A549 (cell line): ENCODE measurements around the gene PDIK1L. TPM values are rescaled to one million over a fixed set of nuclear protein-coding genes. Genes with fewer than 3 reads are reported as not detected.
"Not testable (repeated sequence)": the region's sequence is repeated elsewhere in the genome, so short reads cannot be mapped to it uniquely, and the experiment has no call there.

Experiments used
- ATAC-seq, 2 experiments: fragments of 200-7000 bp in 1 of 2; fragments of >200 bp in 1 of 2; cut with Nextera tagmentation in 1 of 2; cut with Tn5 transposase in 1 of 2; 3 replicates each; pipeline versions ENCODE4 v1.8.0 to v1.9.1; 2018 to 2020; ENCODE audit warnings: mild to moderate bottlenecking in 1 of 2, moderate library complexity in 1 of 2
- CTCF ChIA-PET: fragments of 300-600 bp; sonication (Branson Sonifier 250); formaldehyde crosslinking; extraction: SDS; loops from one replicate; lab custom pipeline; 2021; ENCODE audit warnings: antibody characterized with exemption, inconsistent platforms; lab: Yijun Ruan, JAX
- POLR2A ChIA-PET: fragments of 350-600 bp; formaldehyde crosslinking; extraction: SDS; loops from one replicate; lab custom pipeline; 2021; ENCODE audit warnings: antibody characterized with exemption, inconsistent platforms; lab: Yijun Ruan, JAX
- DNase-seq, 2 experiments: peaks; one replicate each; pipeline versions ENCODE4 v3.0.0 to v3.0.0-alpha.2; 2011 to 2016; ENCODE audit warnings: low read depth in 1 of 2, low spot score in 1 of 2
- FAIRE-seq: peaks from 2 replicates; lab custom pipeline; 2011; peaks lifted over from hg19 to GRCh38; lab: Jason Lieb, UNC
- H3K27ac ChIP-seq, 2 experiments: fragments of >200 bp; sonication (Bioruptor Twin); formaldehyde crosslinking; 3 replicates each; pipeline ENCODE4 v1.5.1; 2016 to 2017
- H3K4me1 ChIP-seq: fragments of >200 bp; sonication (Bioruptor Twin); formaldehyde crosslinking; 3 replicates; pipeline ENCODE4 v1.6.1; 2016
- H3K4me2 ChIP-seq: fragments of >200 bp; sonication (Bioruptor Twin); formaldehyde crosslinking; 3 replicates; pipeline ENCODE4 v1.6.1; 2016
- H3K4me3 ChIP-seq: fragments of >200 bp; sonication (Bioruptor Twin); formaldehyde crosslinking; 3 replicates; pipeline ENCODE4 v1.5.1; 2016
- H3K9me3 ChIP-seq: fragments of >200 bp; sonication (Bioruptor Twin); formaldehyde crosslinking; 3 replicates; pipeline ENCODE4 v1.6.1; 2016
- CBX8 ChIP-seq: fragments of 200-600 bp; sonication (generic); IDR thresholded peaks from 2 replicates; pipeline ENCODE4 v1.6.1; 2016
- EP300 ChIP-seq, 2 experiments: fragments of >200 bp; sonication (Bioruptor Twin); formaldehyde crosslinking; IDR thresholded peaks; 2 replicates in 1 of 2; 3 replicates in 1 of 2; pipeline ENCODE4 v1.6.1; 2016 to 2017
- ESRRA ChIP-seq: fragments of 150-350 bp; IDR thresholded peaks from 2 replicates; pipeline ENCODE4 v1.6.1; 2014; ENCODE audit warnings: mild to moderate bottlenecking, low read length, borderline replicate concordance
- FOSB ChIP-seq: fragments of 250-450 bp; sonication (Bioruptor Pico); IDR thresholded peaks from 2 replicates; pipeline ENCODE4 v1.5.0; 2020; ENCODE audit warnings: mild to moderate bottlenecking, moderate library complexity
- HEYL ChIP-seq: fragments of 250-450 bp; sonication (Bioruptor Pico); IDR thresholded peaks from 2 replicates; pipeline ENCODE4 v1.8.0; 2021; ENCODE audit warnings: mild to moderate bottlenecking, moderate library complexity
- HOXA7 ChIP-seq: fragments of 250-450 bp; sonication (Bioruptor Pico); IDR thresholded peaks from 2 replicates; pipeline ENCODE4 v1.5.0; 2020; ENCODE audit warnings: mild to moderate bottlenecking, moderate library complexity
- HOXB13 ChIP-seq: fragments of 250-450 bp; sonication (Bioruptor Pico); IDR thresholded peaks from 2 replicates; pipeline ENCODE4 v1.5.0; 2020; ENCODE audit warnings: low read depth, mild to moderate bottlenecking, moderate library complexity
- KDM5A ChIP-seq: fragments of 200-600 bp; sonication (generic); IDR thresholded peaks from 2 replicates; pipeline ENCODE4 v1.6.1; 2016; ENCODE audit warnings: antibody characterized with exemption, mild to moderate bottlenecking
- MAFK ChIP-seq: fragments of 450-650 bp; IDR thresholded peaks from 2 replicates; pipeline ENCODE4 v1.6.1; 2014; ENCODE audit not compliant: partially characterized antibody
- MAZ ChIP-seq: fragments of 150-350 bp; IDR thresholded peaks from 2 replicates; pipeline ENCODE4 v1.6.1; 2014; ENCODE audit warnings: antibody characterized with exemption, low read depth, low read length, borderline replicate concordance
- RARB ChIP-seq: fragments of 250-450 bp; sonication (Bioruptor Pico); IDR thresholded peaks from 2 replicates; pipeline ENCODE4 v1.8.0; 2021; ENCODE audit warnings: mild to moderate bottlenecking, moderate library complexity
- SMC3 ChIP-seq: fragments of >200 bp; sonication (Bioruptor Twin); formaldehyde crosslinking; IDR thresholded peaks from 3 replicates; pipeline ENCODE4 v1.6.1; 2018; ENCODE audit warnings: inconsistent platforms
- ZFP36 ChIP-seq: fragments of 450-650 bp; IDR thresholded peaks from 2 replicates; pipeline ENCODE4 v1.6.1; 2014; ENCODE audit warnings: borderline replicate concordance; ENCODE audit not compliant: partially characterized antibody
- ZNF302 ChIP-seq: fragments of 250-450 bp; sonication (Bioruptor Pico); IDR thresholded peaks from 2 replicates; pipeline ENCODE4 v1.9.0; 2021; ENCODE audit warnings: inconsistent platforms, mild to moderate bottlenecking, moderate library complexity
- WGBS: methylation state at CpG from one replicate; pipeline ENCODE4 v1.1.6; 2017; ENCODE audit errors: missing lambda C conversion rate; 5-methylcytosine and 5-hydroxymethylcytosine counted together
- polyA plus RNA-seq, 4 experiments: library from polyadenylated mRNA; depleted of rRNA in 3 of 4; stranded (reverse); fragments of >200 nt; fragmentation: RNase III in 1 of 4; extraction: RNeasy Plus Mini Kit Qiagen cat#74134 plus additional on column Dnase treatment in 1 of 4; gene quantifications; 2 replicates in 3 of 4; 3 replicates in 1 of 4; pipeline ENCODE4 v1.2.3, GENCODE V29; 2011 to 2017
- TF ChIP-seq, protein P1 (sequence below): fragments of 200-600 bp; sonication (generic); IDR thresholded peaks from 2 replicates; pipeline ENCODE4 v1.6.1; 2016; ENCODE audit warnings: antibody characterized with exemption, mild to moderate bottlenecking, moderate library complexity
- TF ChIP-seq, protein P2 (sequence below): fragments of >200 bp; sonication (Bioruptor Twin); formaldehyde crosslinking; IDR thresholded peaks from 3 replicates; pipeline ENCODE4 v1.6.1; 2016
- TF ChIP-seq, protein P3 (sequence below): IDR thresholded peaks from 2 replicates; pipeline ENCODE4 v1.6.1; 2012
- TF ChIP-seq, protein P4 (sequence below): fragments of 250-450 bp; sonication (Bioruptor Pico); IDR thresholded peaks from 2 replicates; pipeline ENCODE4 v1.5.0; 2020; ENCODE audit warnings: low read depth, mild to moderate bottlenecking, moderate library complexity

PDIK1L gene
- polyA plus RNA-seq, 2 of the 4 experiments (the other 2 are of a cell fraction) = 2.3 to 4.3 TPM

DNA sequence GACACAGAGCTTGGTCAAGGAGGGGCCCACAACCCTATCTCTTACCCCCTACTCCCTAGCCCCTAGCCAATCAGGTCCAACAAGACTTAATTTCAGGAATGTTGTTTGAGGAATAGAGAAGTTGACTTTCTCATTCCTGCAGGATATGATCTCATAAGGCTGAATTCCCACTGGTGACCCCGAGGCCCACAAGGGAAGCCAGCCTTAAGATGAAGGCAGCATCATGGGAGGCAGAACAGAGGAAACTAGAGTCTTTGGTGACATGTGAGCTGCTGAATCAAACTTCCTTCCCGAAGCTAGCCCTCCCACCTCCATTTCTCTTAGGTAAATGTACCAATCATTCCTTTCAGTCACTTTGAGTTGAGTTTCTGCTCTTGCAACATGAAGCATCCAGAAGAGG lies 9.1 kb upstream of the PDIK1L start (continued):
- TF ChIP-seq, protein P1, sequence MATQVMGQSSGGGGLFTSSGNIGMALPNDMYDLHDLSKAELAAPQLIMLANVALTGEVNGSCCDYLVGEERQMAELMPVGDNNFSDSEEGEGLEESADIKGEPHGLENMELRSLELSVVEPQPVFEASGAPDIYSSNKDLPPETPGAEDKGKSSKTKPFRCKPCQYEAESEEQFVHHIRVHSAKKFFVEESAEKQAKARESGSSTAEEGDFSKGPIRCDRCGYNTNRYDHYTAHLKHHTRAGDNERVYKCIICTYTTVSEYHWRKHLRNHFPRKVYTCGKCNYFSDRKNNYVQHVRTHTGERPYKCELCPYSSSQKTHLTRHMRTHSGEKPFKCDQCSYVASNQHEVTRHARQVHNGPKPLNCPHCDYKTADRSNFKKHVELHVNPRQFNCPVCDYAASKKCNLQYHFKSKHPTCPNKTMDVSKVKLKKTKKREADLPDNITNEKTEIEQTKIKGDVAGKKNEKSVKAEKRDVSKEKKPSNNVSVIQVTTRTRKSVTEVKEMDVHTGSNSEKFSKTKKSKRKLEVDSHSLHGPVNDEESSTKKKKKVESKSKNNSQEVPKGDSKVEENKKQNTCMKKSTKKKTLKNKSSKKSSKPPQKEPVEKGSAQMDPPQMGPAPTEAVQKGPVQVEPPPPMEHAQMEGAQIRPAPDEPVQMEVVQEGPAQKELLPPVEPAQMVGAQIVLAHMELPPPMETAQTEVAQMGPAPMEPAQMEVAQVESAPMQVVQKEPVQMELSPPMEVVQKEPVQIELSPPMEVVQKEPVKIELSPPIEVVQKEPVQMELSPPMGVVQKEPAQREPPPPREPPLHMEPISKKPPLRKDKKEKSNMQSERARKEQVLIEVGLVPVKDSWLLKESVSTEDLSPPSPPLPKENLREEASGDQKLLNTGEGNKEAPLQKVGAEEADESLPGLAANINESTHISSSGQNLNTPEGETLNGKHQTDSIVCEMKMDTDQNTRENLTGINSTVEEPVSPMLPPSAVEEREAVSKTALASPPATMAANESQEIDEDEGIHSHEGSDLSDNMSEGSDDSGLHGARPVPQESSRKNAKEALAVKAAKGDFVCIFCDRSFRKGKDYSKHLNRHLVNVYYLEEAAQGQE = no peak
- TF ChIP-seq HEYL (CRISPR knock-in tag) (no peak), ESRRA (no peak), HOXB13 (CRISPR knock-in tag) (no peak), MAFK (no peak), RARB (CRISPR knock-in tag) (no peak), ZFP36 (no peak), EP300 (IDR thresholded peaks at IDR 0.05) (no peak)

DNA sequence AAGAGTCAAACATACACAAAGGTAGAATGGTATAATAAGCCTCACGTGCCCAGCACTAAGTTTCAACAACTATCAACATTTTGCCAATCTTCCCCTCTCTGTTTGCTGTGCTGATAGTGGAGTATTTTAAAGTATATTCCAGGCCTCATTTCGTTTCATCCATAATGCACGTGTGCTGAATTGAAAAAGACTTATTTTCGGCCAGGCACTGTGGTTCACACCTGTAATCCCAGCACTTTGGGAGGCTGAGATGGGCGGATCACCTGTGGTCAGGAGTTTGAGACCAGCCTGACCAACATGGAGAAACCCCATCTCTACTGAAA lies 6.4 kb upstream of the PDIK1L start:
- not testable (repeated sequence) for H3K4me1 ChIP-seq, ATAC-seq, H3K27ac ChIP-seq, DNase-seq, H3K4me2 ChIP-seq, FAIRE-seq, H3K4me3 ChIP-seq, H3K9me3 ChIP-seq
- ChIA-PET POLR2A (interaction anchor here (1.0 kb wide), 1 partner anchor 40 kb away, joined by 7 read pairs; no protein-coding TSS in a partner anchor), CTCF (interaction anchor here (0.7 to 9.5 kb wide), 14 partner anchors 9 to 286 kb away, joined by 3 to 143 read pairs (median 4); partner anchors contain the start of gene ZNF593OS)
- 36% methylated on average over 5 of the region's 5 CpGs for WGBS

DNA sequence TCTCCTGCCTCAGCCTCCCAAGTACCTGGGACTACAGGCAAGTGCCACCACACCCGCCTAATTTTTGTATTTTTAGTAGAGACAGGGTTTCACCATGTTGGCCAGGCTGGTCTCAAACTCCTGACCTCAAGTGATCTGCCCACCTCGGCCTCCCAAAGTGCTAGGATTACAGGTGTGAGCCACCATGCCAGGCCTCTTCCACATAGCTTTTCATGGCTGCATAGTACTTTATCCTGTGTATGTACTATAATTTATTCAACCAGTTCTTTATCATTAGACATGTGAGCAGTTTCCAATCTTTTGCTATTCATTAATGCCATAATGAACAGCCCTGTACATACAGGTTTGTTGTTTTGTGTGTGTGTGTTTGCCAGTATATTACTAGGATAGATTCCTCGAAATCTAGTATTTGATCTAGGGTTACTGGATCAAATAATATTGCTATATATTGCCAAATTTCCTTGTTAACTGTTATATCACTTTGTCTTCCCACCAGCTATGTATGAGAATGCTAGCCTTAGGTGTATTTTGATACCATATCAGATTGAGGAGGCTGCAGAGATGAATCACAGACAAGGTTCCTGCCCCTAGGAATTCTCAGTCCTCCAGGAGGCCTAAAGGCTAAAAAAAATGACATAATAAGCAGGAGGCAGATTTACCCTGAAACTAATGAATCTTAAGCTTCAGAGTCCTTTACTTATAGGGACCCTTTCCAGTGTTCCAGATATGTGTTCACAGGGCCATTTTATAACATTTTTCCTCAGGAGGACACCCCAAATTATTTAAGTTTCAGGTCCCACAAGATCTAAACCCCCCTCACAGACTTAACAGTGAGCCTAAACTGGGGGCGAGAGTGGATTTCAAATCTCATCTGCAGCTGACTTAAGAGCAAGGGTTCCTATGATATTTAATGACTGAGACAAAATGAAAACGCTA lies 2.1 kb upstream of the PDIK1L start:
- TF ChIP-seq, protein P2, sequence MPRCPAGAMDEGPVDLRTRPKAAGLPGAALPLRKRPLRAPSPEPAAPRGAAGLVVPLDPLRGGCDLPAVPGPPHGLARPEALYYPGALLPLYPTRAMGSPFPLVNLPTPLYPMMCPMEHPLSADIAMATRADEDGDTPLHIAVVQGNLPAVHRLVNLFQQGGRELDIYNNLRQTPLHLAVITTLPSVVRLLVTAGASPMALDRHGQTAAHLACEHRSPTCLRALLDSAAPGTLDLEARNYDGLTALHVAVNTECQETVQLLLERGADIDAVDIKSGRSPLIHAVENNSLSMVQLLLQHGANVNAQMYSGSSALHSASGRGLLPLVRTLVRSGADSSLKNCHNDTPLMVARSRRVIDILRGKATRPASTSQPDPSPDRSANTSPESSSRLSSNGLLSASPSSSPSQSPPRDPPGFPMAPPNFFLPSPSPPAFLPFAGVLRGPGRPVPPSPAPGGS = no peak
- no peak for TF ChIP-seq RARB (CRISPR knock-in tag)
- TF ChIP-seq, all 56 proteins: peak for 0
- no peaks in the 10 kb centered on the region for H3K9me3 ChIP-seq
- ATAC-seq (no peak), DNase-seq (no peak), FAIRE-seq (no peak)
- H3K27ac ChIP-seq = no peak overlapping the region
- peak overlapping the region; percentile 90 for H3K4me2 ChIP-seq
- no peak overlapping the region for H3K4me3 ChIP-seq
- WGBS = 92% methylated on average over 5 of the region's 5 CpGs
- CTCF ChIA-PET = interaction anchor here (0.6 to 1.8 kb wide), 10 partner anchors 18 to 278 kb away, joined by 3 to 18 read pairs (median 4); partner anchors contain the start of gene ZNF593
- POLR2A ChIA-PET = interaction anchor here (0.6 kb wide), 1 partner anchor 22 kb away, joined by 6 read pairs; no protein-coding TSS in a partner anchor
- H3K4me1 ChIP-seq = peaks cover 6% of the 10 kb centered on the region

DNA sequence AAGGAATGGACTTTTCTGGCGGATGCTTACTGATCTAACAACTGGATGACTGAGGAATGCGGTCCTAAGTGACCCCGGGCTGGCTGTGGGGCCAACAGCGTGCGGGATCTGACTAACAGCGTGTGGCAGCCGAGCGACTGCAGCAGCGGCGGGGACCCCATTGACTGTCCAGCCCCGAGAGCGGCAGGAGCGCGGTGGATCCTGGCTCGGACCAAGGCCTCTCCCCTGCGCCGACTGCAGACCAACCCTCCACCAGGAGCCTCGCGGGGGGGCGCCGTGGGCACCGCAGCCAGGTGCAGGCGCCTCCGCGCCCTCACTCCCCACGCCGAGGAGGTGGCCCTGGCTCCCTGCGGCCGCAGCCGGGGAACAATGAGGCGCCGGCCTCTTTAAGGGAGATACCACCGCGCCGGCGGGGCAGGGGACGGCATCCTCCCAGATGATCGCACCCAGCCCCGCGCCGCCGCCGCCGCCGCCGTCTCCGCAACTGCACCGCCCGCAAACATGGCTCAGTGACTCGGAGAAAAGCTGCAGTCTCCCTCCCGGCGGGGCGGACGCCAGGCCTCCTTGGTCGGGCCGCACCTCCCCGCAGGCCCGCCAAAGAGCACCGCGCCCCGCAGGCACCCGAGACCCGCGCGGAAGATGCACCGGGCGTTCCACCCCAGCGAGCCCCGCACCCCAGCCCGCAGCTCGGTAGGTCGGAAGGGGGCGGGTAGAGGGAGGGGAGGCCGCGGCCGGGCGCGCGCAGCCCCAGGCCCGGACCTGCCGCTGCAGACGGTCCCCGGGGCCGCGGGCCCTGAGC lies 694 bp upstream of the PDIK1L start:
- H3K27ac ChIP-seq = peak overlapping the region; percentile 87 to 99
- TF ChIP-seq ZNF302 (no peak), SMC3 (no peak), CBX8 (no peak), MAFK (no peak), MAZ (no peak), KDM5A (no peak), HOXA7 (CRISPR knock-in tag) (no peak), FOSB (CRISPR knock-in tag) (no peak)
- TF ChIP-seq, protein P2 = no peak
- TF ChIP-seq, protein P3, sequence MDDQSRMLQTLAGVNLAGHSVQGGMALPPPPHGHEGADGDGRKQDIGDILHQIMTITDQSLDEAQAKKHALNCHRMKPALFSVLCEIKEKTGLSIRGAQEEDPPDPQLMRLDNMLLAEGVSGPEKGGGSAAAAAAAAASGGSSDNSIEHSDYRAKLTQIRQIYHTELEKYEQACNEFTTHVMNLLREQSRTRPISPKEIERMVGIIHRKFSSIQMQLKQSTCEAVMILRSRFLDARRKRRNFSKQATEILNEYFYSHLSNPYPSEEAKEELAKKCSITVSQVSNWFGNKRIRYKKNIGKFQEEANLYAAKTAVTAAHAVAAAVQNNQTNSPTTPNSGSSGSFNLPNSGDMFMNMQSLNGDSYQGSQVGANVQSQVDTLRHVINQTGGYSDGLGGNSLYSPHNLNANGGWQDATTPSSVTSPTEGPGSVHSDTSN = no peak
- TF ChIP-seq, protein P4, sequence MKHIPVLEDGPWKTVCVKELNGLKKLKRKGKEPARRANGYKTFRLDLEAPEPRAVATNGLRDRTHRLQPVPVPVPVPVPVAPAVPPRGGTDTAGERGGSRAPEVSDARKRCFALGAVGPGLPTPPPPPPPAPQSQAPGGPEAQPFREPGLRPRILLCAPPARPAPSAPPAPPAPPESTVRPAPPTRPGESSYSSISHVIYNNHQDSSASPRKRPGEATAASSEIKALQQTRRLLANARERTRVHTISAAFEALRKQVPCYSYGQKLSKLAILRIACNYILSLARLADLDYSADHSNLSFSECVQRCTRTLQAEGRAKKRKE (CRISPR knock-in tag) = no peak

More for the DNA sequence above, 694 bp upstream of the PDIK1L start:
- Histone ChIP-seq H3K4me2 (peak overlapping the region; percentile 90), H3K9me3 (no peaks in the 10 kb centered on the region), H3K4me3 (peak overlapping the region; percentile 86), H3K4me1 (peaks cover 6% of the 10 kb centered on the region)
- DNase-seq (peak; percentile 64 to 68), ATAC-seq (peak; percentile 78 to 84), FAIRE-seq (no peak)
- CTCF ChIA-PET = interaction anchor here (0.6 to 1.6 kb wide), 3 partner anchors 31 to 59 kb away, joined by 3 to 5 read pairs (median 4); partner anchors contain the start of gene ZNF593
- POLR2A ChIA-PET = interaction anchor here (1.0 to 1.4 kb wide), 5 partner anchors 12 to 59 kb away, joined by 3 to 8 read pairs (median 6); partner anchors contain the start of gene ZNF593
- 0% methylated on average over 7 of the region's 85 CpGs for WGBS
